ENCODE results near the gene MPG. TPM values are rescaled to one million over a fixed set of nuclear protein-coding genes. Genes with fewer than 3 reads are reported as not detected.
"Not testable (repeated sequence)": the region's sequence is repeated elsewhere in the genome, so short reads cannot be mapped to it uniquely, and the experiment has no call there.

MPG gene
- total and polyA plus RNA-seq, 2 donors from 2014 or later = 40.8 to 54.3 TPM

GRCh38 chr16:35678-36305 is 42.2 kb upstream of the MPG start:
- intact Hi-C loops (cut with DNase I) = no loop called here
- DNase-seq (no peak), FAIRE-seq (no peak)
- no peak overlapping the region for H3K27ac ChIP-seq (ENCODE audit: low read depth in 2 of 2, low read length in 2 of 2)
- no peak overlapping the region for H3K9ac ChIP-seq (ENCODE audit: low read length in 3 of 3)
- H3K4me3 ChIP-seq (ENCODE audit: low read length in 3 of 3) = no peak overlapping the region
- H3K27me3 ChIP-seq (ENCODE audit: control insufficient read depth, insufficient read depth, low read length) = no peaks in the 10 kb centered on the region
- no peaks in the 10 kb centered on the region for H3K9me3 ChIP-seq (ENCODE audit: control insufficient read depth in 2 of 3, insufficient read depth in 1 of 3, low read length in 3 of 3)
- no peaks in the 10 kb centered on the region for H3K4me1 ChIP-seq (ENCODE audit: control insufficient read depth in 2 of 3, insufficient read depth in 2 of 3, low read depth in 1 of 3, low read length in 3 of 3)
- no peak for TF ChIP-seq CTCF (IDR thresholded peaks at IDR 0.05; ENCODE audit: borderline replicate concordance, extremely low read depth, insufficient read depth)
- H3K36me3 ChIP-seq (ENCODE audit: control insufficient read depth in 2 of 3, insufficient read depth in 3 of 3, low read length in 3 of 3) = no peaks in the 10 kb centered on the region

DNA sequence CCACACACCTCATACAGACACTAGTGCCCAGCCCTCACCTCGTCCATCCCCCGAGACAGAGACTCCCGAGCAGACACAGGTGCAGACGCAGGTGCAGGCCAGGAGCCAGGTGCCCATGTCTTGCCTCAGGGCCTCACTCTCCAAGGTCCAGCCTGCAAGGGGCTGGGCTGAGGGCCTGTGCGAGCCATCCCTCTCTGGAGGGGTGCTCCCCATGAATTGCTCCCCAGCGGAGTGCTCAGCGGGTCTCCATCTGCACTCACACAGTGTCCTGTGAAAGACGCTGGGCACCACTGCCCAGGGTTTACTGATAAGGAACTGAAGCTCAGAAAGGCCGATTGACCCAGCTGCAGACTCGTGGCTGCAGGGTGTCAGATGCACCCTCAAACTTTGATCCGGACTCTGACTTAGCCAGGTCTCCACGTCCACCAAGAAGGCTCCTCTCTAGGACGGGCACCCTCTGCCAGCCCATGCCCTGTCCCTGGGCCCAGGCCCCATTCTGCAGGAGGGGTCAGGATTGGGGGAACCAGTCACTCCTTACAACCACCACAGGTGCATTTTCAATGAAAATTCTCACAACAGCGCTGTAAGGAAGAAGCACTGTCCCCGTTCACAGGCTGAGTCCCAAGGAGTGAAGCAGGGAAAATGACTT is 41.6 kb upstream of the MPG start:
- Histone ChIP-seq H3K4me1 (ENCODE audit: control insufficient read depth in 2 of 3, insufficient read depth in 2 of 3, low read depth in 1 of 3, low read length in 3 of 3) (no peaks in the 10 kb centered on the region), H3K4me3 (ENCODE audit: low read length in 3 of 3) (no peak overlapping the region), H3K27me3 (ENCODE audit: control insufficient read depth, insufficient read depth, low read length) (no peaks in the 10 kb centered on the region), H3K27ac (ENCODE audit: low read depth in 2 of 2, low read length in 2 of 2) (no peak overlapping the region), H3K9ac (ENCODE audit: low read length in 3 of 3) (no peak overlapping the region), H3K36me3 (ENCODE audit: control insufficient read depth in 2 of 3, insufficient read depth in 3 of 3, low read length in 3 of 3) (no peaks in the 10 kb centered on the region), H3K9me3 (ENCODE audit: control insufficient read depth in 2 of 3, insufficient read depth in 1 of 3, low read length in 3 of 3) (no peaks in the 10 kb centered on the region)
- FAIRE-seq (no peak), DNase-seq (peak in 1 of 5 donors; percentile 28)
- intact Hi-C loops (cut with DNase I) = no loop called here
- TF ChIP-seq CTCF (IDR thresholded peaks at IDR 0.05; ENCODE audit: borderline replicate concordance, extremely low read depth, insufficient read depth) = no peak

DNA sequence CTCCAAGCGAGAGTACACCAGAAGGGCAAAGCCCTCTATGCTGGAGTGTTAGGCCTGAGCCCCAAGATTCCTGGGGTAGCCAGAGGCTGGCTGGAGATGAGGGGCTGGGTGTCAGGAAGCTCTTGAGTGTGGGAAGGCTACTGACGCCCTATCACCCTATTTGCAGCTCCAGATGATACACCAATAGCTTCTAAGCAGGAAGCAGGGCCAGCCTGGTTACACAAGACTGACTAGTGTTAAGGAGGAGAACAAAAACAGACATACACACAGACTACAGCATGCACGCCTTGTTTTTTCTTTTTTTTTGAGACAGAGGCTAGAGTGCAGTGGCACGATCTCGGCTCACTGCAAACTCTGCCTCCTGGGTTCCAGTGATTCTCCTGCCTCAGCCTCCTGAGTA is 40.5 kb upstream of the MPG start:
- FAIRE-seq = no peak
- no peak overlapping the region for H3K27ac ChIP-seq (ENCODE audit: low read depth in 2 of 2, low read length in 2 of 2)
- H3K9me3 ChIP-seq (ENCODE audit: control insufficient read depth in 2 of 3, insufficient read depth in 1 of 3, low read length in 3 of 3) = no peaks in the 10 kb centered on the region

GRCh38 chr16:38206-38605 is 39.8 kb upstream of the MPG start:
- intact Hi-C loops (cut with DNase I); FAIRE-seq; H3K27ac ChIP-seq (ENCODE audit: low read depth in 2 of 2, low read length in 2 of 2); H3K4me3 ChIP-seq (ENCODE audit: low read length in 3 of 3); H3K4me1 ChIP-seq (ENCODE audit: control insufficient read depth in 2 of 3, insufficient read depth in 2 of 3, low read depth in 1 of 3, low read length in 3 of 3); H3K36me3 ChIP-seq (ENCODE audit: control insufficient read depth in 2 of 3, insufficient read depth in 3 of 3, low read length in 3 of 3); H3K9me3 ChIP-seq (ENCODE audit: control insufficient read depth in 2 of 3, insufficient read depth in 1 of 3, low read length in 3 of 3); H3K9ac ChIP-seq (ENCODE audit: low read length in 3 of 3); DNase-seq; H3K27me3 ChIP-seq (ENCODE audit: control insufficient read depth, insufficient read depth, low read length): not testable (repeated sequence)

More for the DNA sequence above, 40.5 kb upstream of the MPG start:
- TF ChIP-seq CTCF (IDR thresholded peaks at IDR 0.05; ENCODE audit: borderline replicate concordance, extremely low read depth, insufficient read depth) = no peak
- Histone ChIP-seq H3K27me3 (ENCODE audit: control insufficient read depth, insufficient read depth, low read length) (no peaks in the 10 kb centered on the region), H3K4me1 (ENCODE audit: control insufficient read depth in 2 of 3, insufficient read depth in 2 of 3, low read depth in 1 of 3, low read length in 3 of 3) (no peaks in the 10 kb centered on the region), H3K36me3 (ENCODE audit: control insufficient read depth in 2 of 3, insufficient read depth in 3 of 3, low read length in 3 of 3) (no peaks in the 10 kb centered on the region), H3K9ac (ENCODE audit: low read length in 3 of 3) (no peak overlapping the region), H3K4me3 (ENCODE audit: low read length in 3 of 3) (no peak overlapping the region)
- intact Hi-C loops (cut with DNase I) = no loop called here
- DNase-seq = no peak
